ENCODE measurements around the gene MRPS25. TPM values are rescaled to one million over a fixed set of nuclear protein-coding genes. Genes with fewer than 3 reads are reported as not detected.

The MRPS25 gene
- total and polyA plus RNA-seq, 4 donors, result 12.6 to 55.1 (median 42.9) TPM

GRCh38 chr3:15017191-15017590 lies 47.9 kb downstream of the MRPS25 start:
- no peak overlapping the region for H3K27ac ChIP-seq (ENCODE audit: low read depth in 1 of 2, low read length in 2 of 2)
- no peak overlapping the region for H3K4me3 ChIP-seq (ENCODE audit: low read depth in 1 of 3, low read length in 3 of 3)
- H3K27me3 ChIP-seq (ENCODE audit: control insufficient read depth in 4 of 4, insufficient read depth in 4 of 4, low read length in 3 of 4), result no peaks in the 10 kb centered on the region
- no peaks in the 10 kb centered on the region for H3K4me1 ChIP-seq (ENCODE audit: control insufficient read depth in 4 of 4, insufficient read depth in 4 of 4, low read length in 3 of 4)
- no peak for DNase-seq (ENCODE audit: low spot score)
- H3K9ac ChIP-seq (ENCODE audit: low read depth in 1 of 2, low read length in 2 of 2), result no peak overlapping the region
- H3K36me3 ChIP-seq (ENCODE audit: control insufficient read depth in 4 of 4, insufficient read depth in 3 of 4, low read depth in 1 of 4, low read length in 3 of 4), result peaks cover 9 to 65% (median 48%) of the 10 kb centered on the region in 4 donors
- 98% methylated on average over 2 of the region's 2 CpGs for WGBS
- TF ChIP-seq GABPA (IDR thresholded peaks at IDR 0.05 in 1 of 2, conservative IDR thresholded peaks at IDR 0.05 in 1 of 2), result no peak
- no peak for TF ChIP-seq RXRA (IDR thresholded peaks at IDR 0.05)
- TF ChIP-seq NR2F2 (IDR thresholded peaks at IDR 0.05), result no peak
- no peak for TF ChIP-seq MAX (IDR thresholded peaks at IDR 0.05)
- TF ChIP-seq ZBTB33 (IDR thresholded peaks at IDR 0.05), result no peak
- no peak for TF ChIP-seq FOXA2 (IDR thresholded peaks at IDR 0.05)
- no peak for TF ChIP-seq JUND (IDR thresholded peaks at IDR 0.05)
- TF ChIP-seq SP1 (IDR thresholded peaks at IDR 0.05), result no peak
- TF ChIP-seq HNF4G (IDR thresholded peaks at IDR 0.05), result no peak
- no peak for TF ChIP-seq TAF1 (conservative IDR thresholded peaks at IDR 0.05)
- TF ChIP-seq EGR1 (IDR thresholded peaks at IDR 0.05; ENCODE audit: low read depth in 2 of 2), result no peak
- no peak for TF ChIP-seq RAD21 (IDR thresholded peaks at IDR 0.05)
- no peak for TF ChIP-seq FOXA1 (IDR thresholded peaks at IDR 0.05)
- TF ChIP-seq HNF4A (conservative IDR thresholded peaks at IDR 0.05), result no peak
- no peak for TF ChIP-seq YY1 (IDR thresholded peaks at IDR 0.05)
- no peak for TF ChIP-seq CTCF (IDR thresholded peaks at IDR 0.05; ENCODE audit: low read depth, low read length, missing input control)
- TF ChIP-seq ATF3 (IDR thresholded peaks at IDR 0.05), result no peak
- no peak for TF ChIP-seq REST (IDR thresholded peaks at IDR 0.05)
- no peaks in the 10 kb centered on the region for H3K9me3 ChIP-seq (ENCODE audit: control insufficient read depth in 4 of 4, low read length in 3 of 4)

Measured in liver (tissue), 9 donors.